Measurements from ENCODE around the gene SPG21.

DNA sequence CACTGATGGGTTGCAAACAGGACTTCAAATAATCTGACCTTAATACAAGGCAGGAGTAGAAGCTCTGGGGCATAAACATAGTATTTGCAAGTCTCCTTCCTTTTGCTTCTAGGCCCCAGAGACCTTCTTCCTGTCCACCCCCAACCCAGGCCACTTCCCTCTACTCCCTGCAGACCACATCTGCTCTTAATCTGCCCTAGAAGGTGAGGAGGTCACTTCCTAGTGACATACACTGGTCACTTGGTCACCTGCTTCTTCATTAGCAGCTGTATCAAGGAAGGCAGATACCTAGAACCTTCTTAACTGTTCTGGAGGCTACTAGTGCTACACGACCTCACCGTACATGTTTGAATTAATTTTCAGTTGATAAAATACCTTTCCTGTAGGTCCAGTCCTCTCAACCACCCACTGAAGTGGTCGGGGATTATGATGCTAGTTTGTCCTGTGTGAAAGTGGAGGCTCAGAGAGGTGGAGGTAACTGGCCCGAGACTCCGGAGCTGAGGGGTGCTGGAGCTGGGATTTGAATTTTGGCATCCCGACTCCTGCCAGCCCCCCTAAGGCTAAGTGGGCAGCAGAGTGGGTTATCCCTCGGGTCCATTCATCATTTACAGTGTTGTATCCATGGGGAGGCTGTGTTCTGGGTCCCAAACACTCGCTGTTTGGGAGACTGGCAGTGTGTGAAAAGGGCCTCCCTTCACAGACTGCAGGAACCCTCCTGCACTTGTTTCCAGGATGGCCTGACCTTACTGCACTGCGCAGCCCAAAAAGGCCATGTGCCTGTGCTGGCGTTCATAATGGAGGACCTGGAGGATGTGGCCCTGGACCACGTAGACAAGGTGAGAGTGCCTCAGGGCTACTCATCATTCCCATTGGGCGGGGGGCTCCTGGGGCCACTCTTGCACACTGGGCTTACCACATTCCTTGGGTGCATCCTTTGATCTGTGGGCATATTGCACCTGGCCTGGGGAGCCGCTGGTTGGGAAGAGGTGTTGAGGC lies 64.1 kb downstream of the SPG21 start:
- no peak for TF ChIP-seq POLR2A (IDR thresholded peaks at IDR 0.05)
- TF ChIP-seq, protein P1, sequence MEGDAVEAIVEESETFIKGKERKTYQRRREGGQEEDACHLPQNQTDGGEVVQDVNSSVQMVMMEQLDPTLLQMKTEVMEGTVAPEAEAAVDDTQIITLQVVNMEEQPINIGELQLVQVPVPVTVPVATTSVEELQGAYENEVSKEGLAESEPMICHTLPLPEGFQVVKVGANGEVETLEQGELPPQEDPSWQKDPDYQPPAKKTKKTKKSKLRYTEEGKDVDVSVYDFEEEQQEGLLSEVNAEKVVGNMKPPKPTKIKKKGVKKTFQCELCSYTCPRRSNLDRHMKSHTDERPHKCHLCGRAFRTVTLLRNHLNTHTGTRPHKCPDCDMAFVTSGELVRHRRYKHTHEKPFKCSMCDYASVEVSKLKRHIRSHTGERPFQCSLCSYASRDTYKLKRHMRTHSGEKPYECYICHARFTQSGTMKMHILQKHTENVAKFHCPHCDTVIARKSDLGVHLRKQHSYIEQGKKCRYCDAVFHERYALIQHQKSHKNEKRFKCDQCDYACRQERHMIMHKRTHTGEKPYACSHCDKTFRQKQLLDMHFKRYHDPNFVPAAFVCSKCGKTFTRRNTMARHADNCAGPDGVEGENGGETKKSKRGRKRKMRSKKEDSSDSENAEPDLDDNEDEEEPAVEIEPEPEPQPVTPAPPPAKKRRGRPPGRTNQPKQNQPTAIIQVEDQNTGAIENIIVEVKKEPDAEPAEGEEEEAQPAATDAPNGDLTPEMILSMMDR (IDR thresholded peaks at IDR 0.05 in 8 of 11, conservative IDR thresholded peaks at IDR 0.05 in 3 of 11) = no peak
- TF ChIP-seq POLR2AphosphoS5 (IDR thresholded peaks at IDR 0.05) = no peak
